ENCODE data around the gene GRPEL1.

The GRPEL1 gene

GRCh38 chr4:7021355-7021754 lies 46.5 kb downstream of the GRPEL1 start:
- no peak for TF ChIP-seq YY1 (IDR thresholded peaks at IDR 0.05; ENCODE audit: insufficient read depth, insufficient read length)
- no peak for TF ChIP-seq ZNF274 (IDR thresholded peaks at IDR 0.05; ENCODE audit: low read depth, low read length)
- no peak for TF ChIP-seq SUZ12 (IDR thresholded peaks at IDR 0.05; ENCODE audit: extremely low read depth, insufficient read depth, insufficient read length)
- H3K4me1 ChIP-seq (ENCODE audit: insufficient read depth, insufficient read length): peaks cover 16% of the 10 kb centered on the region
- H3K4me3 ChIP-seq (ENCODE audit: insufficient read length, low read depth): no peak overlapping the region
- no peak overlapping the region for H3K9ac ChIP-seq (ENCODE audit: insufficient read length, low read depth)
- DNase-seq (ENCODE audit: low read depth, low spot score): no peak
- H3K9me3 ChIP-seq (ENCODE audit: insufficient read depth, low read length): no peaks in the 10 kb centered on the region
- no peaks in the 10 kb centered on the region for H3K27me3 ChIP-seq (ENCODE audit: insufficient read depth, insufficient read length)
- H3K36me3 ChIP-seq (ENCODE audit: insufficient read depth, insufficient read length, low read length): peaks cover 81% of the 10 kb centered on the region

- Histone ChIP-seq H3K4me1 (ENCODE audit: insufficient read depth, insufficient read length) (peaks cover 16% of the 10 kb centered on the region), H3K9me3 (ENCODE audit: insufficient read depth, low read length) (no peaks in the 10 kb centered on the region), H3K27me3 (ENCODE audit: insufficient read depth, insufficient read length) (no peaks in the 10 kb centered on the region), H3K9ac (ENCODE audit: insufficient read length, low read depth) (no peak overlapping the region), H3K36me3 (ENCODE audit: insufficient read depth, insufficient read length, low read length) (peaks cover 81% of the 10 kb centered on the region), H3K4me3 (ENCODE audit: insufficient read length, low read depth) (no peak overlapping the region)
- no peak for DNase-seq (ENCODE audit: low read depth, low spot score)
- TF ChIP-seq SUZ12 (IDR thresholded peaks at IDR 0.05; ENCODE audit: extremely low read depth, insufficient read depth, insufficient read length) (no peak), YY1 (IDR thresholded peaks at IDR 0.05; ENCODE audit: insufficient read depth, insufficient read length) (no peak), ZNF274 (IDR thresholded peaks at IDR 0.05; ENCODE audit: low read depth, low read length) (no peak)
Observed at GRCh38 chr4:7020856-7021255, 47.0 kb downstream of the GRPEL1 start.

- H3K4me1 ChIP-seq (ENCODE audit: insufficient read depth, insufficient read length): peaks cover 16% of the 10 kb centered on the region
- no peak for TF ChIP-seq YY1 (IDR thresholded peaks at IDR 0.05; ENCODE audit: insufficient read depth, insufficient read length)
- TF ChIP-seq ZNF274 (IDR thresholded peaks at IDR 0.05; ENCODE audit: low read depth, low read length): no peak
- no peak for TF ChIP-seq SUZ12 (IDR thresholded peaks at IDR 0.05; ENCODE audit: extremely low read depth, insufficient read depth, insufficient read length)
- no peak overlapping the region for H3K4me3 ChIP-seq (ENCODE audit: insufficient read length, low read depth)
- no peak for DNase-seq (ENCODE audit: low read depth, low spot score)
- H3K9ac ChIP-seq (ENCODE audit: insufficient read length, low read depth): peak overlapping the region; percentile 12
- no peaks in the 10 kb centered on the region for H3K27me3 ChIP-seq (ENCODE audit: insufficient read depth, insufficient read length)
- no peaks in the 10 kb centered on the region for H3K9me3 ChIP-seq (ENCODE audit: insufficient read depth, low read length)
- H3K36me3 ChIP-seq (ENCODE audit: insufficient read depth, insufficient read length, low read length): peaks cover 81% of the 10 kb centered on the region
Observed at GRCh38 chr4:7020290-7020689, 47.6 kb downstream of the GRPEL1 start.

- TF ChIP-seq YY1 (IDR thresholded peaks at IDR 0.05; ENCODE audit: insufficient read depth, insufficient read length): no peak
- TF ChIP-seq ZNF274 (IDR thresholded peaks at IDR 0.05; ENCODE audit: low read depth, low read length): no peak
- TF ChIP-seq SUZ12 (IDR thresholded peaks at IDR 0.05; ENCODE audit: extremely low read depth, insufficient read depth, insufficient read length): no peak
- H3K4me3 ChIP-seq (ENCODE audit: insufficient read length, low read depth): no peak overlapping the region
- no peak overlapping the region for H3K9ac ChIP-seq (ENCODE audit: insufficient read length, low read depth)
- H3K4me1 ChIP-seq (ENCODE audit: insufficient read depth, insufficient read length): peaks cover 10% of the 10 kb centered on the region
- H3K9me3 ChIP-seq (ENCODE audit: insufficient read depth, low read length): no peaks in the 10 kb centered on the region
- H3K36me3 ChIP-seq (ENCODE audit: insufficient read depth, insufficient read length, low read length): peaks cover 81% of the 10 kb centered on the region
- no peak for DNase-seq (ENCODE audit: low read depth, low spot score)
- no peaks in the 10 kb centered on the region for H3K27me3 ChIP-seq (ENCODE audit: insufficient read depth, insufficient read length)
Observed at GRCh38 chr4:7019367-7019766, 48.5 kb downstream of the GRPEL1 start.

- Histone ChIP-seq H3K4me1 (ENCODE audit: insufficient read depth, insufficient read length) (peaks cover 10% of the 10 kb centered on the region), H3K9ac (ENCODE audit: insufficient read length, low read depth) (no peak overlapping the region), H3K9me3 (ENCODE audit: insufficient read depth, low read length) (no peaks in the 10 kb centered on the region), H3K36me3 (ENCODE audit: insufficient read depth, insufficient read length, low read length) (peaks cover 80% of the 10 kb centered on the region), H3K4me3 (ENCODE audit: insufficient read length, low read depth) (no peak overlapping the region), H3K27me3 (ENCODE audit: insufficient read depth, insufficient read length) (no peaks in the 10 kb centered on the region)
- TF ChIP-seq YY1 (IDR thresholded peaks at IDR 0.05; ENCODE audit: insufficient read depth, insufficient read length) (no peak), ZNF274 (IDR thresholded peaks at IDR 0.05; ENCODE audit: low read depth, low read length) (no peak), SUZ12 (IDR thresholded peaks at IDR 0.05; ENCODE audit: extremely low read depth, insufficient read depth, insufficient read length) (no peak)
- DNase-seq (ENCODE audit: low read depth, low spot score): no peak
Observed at GRCh38 chr4:7018281-7018680, 49.6 kb downstream of the GRPEL1 start.

- peaks cover 10% of the 10 kb centered on the region for H3K4me1 ChIP-seq (ENCODE audit: insufficient read depth, insufficient read length)
- no peaks in the 10 kb centered on the region for H3K9me3 ChIP-seq (ENCODE audit: insufficient read depth, low read length)
- H3K27me3 ChIP-seq (ENCODE audit: insufficient read depth, insufficient read length): no peaks in the 10 kb centered on the region
- no peak overlapping the region for H3K9ac ChIP-seq (ENCODE audit: insufficient read length, low read depth)
- no peak for DNase-seq (ENCODE audit: low read depth, low spot score)
- peaks cover 84% of the 10 kb centered on the region for H3K36me3 ChIP-seq (ENCODE audit: insufficient read depth, insufficient read length, low read length)
- no peak for TF ChIP-seq ZNF274 (IDR thresholded peaks at IDR 0.05; ENCODE audit: low read depth, low read length)
- no peak for TF ChIP-seq SUZ12 (IDR thresholded peaks at IDR 0.05; ENCODE audit: extremely low read depth, insufficient read depth, insufficient read length)
- TF ChIP-seq YY1 (IDR thresholded peaks at IDR 0.05; ENCODE audit: insufficient read depth, insufficient read length): no peak
- H3K4me3 ChIP-seq (ENCODE audit: insufficient read length, low read depth): no peak overlapping the region
Observed at GRCh38 chr4:7017446-7018048, 50.3 kb downstream of the GRPEL1 start.

GRCh38 chr4:7016512-7016911 lies 51.4 kb downstream of the GRPEL1 start:
- Histone ChIP-seq H3K9me3 (ENCODE audit: insufficient read depth, low read length) (no peaks in the 10 kb centered on the region), H3K4me1 (ENCODE audit: insufficient read depth, insufficient read length) (peaks cover 8% of the 10 kb centered on the region), H3K9ac (ENCODE audit: insufficient read length, low read depth) (no peak overlapping the region), H3K4me3 (ENCODE audit: insufficient read length, low read depth) (no peak overlapping the region), H3K36me3 (ENCODE audit: insufficient read depth, insufficient read length, low read length) (peaks cover 76% of the 10 kb centered on the region), H3K27me3 (ENCODE audit: insufficient read depth, insufficient read length) (no peaks in the 10 kb centered on the region)
- no peak for DNase-seq (ENCODE audit: low read depth, low spot score)
- no peak for TF ChIP-seq SUZ12 (IDR thresholded peaks at IDR 0.05; ENCODE audit: extremely low read depth, insufficient read depth, insufficient read length)
- TF ChIP-seq YY1 (IDR thresholded peaks at IDR 0.05; ENCODE audit: insufficient read depth, insufficient read length): no peak
- no peak for TF ChIP-seq ZNF274 (IDR thresholded peaks at IDR 0.05; ENCODE audit: low read depth, low read length)
